ENCODE measurements around the gene CAMTA1.
A peak's percentile ranks its signal among the peaks of the same experiment; 100 is the strongest.

The CAMTA1 gene

DNA sequence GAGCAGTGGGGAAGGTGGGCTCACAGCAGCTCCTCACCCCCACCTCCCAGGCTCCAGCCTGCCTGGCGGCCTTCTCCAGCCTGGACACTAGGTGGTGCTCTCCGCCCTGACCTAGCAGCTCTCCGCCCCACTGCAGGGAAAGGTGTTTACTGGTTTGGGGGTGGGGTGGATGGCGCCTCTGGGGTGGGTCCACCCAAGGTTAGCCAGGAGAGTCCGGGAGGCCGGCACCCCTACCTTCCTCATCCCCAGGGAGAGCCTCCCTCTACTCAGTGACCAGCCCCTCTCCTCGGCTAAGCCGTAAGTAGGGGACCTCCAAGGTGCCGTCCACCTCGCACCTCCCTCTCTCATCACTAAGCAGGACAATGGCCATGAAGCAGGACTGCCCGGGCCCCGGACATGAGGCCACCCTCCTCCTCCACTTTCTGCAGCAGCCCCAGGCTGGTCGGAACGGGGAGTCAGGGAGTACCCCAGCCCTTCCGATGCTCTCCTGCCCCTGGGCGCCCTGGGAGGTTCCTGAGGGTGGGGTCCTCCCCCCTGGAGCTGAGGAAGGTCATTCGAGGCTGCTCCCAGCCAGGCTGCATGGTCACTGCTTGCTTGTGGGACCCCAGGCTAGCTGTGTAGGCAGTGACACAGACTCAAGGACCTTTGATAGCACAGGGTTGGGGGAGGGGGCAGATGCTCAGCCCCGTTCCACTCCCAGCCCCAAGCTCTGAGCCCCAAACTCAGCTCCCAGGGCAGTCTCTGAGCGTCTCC, 884.5 kb downstream of the CAMTA1 start:
- no peaks in the 10 kb centered on the region for H3K36me3 ChIP-seq (ENCODE audit: control insufficient read depth, low read depth, low read length)
- no peak overlapping the region for H3K27ac ChIP-seq (ENCODE audit: low read length)
- no peaks in the 10 kb centered on the region for H3K9me3 ChIP-seq (ENCODE audit: control insufficient read depth, low read depth, low read length)
- H3K27me3 ChIP-seq (ENCODE audit: control insufficient read depth, insufficient read depth, low read length): peaks cover 7% of the 10 kb centered on the region
- H3K4me1 ChIP-seq (ENCODE audit: control insufficient read depth, low read depth, low read length): peaks cover 10% of the 10 kb centered on the region
- peak overlapping the region; percentile 40 for H3K4me3 ChIP-seq (ENCODE audit: low read length)
- peak overlapping the region; percentile 39 for H3K9ac ChIP-seq (ENCODE audit: low read length)

DNA sequence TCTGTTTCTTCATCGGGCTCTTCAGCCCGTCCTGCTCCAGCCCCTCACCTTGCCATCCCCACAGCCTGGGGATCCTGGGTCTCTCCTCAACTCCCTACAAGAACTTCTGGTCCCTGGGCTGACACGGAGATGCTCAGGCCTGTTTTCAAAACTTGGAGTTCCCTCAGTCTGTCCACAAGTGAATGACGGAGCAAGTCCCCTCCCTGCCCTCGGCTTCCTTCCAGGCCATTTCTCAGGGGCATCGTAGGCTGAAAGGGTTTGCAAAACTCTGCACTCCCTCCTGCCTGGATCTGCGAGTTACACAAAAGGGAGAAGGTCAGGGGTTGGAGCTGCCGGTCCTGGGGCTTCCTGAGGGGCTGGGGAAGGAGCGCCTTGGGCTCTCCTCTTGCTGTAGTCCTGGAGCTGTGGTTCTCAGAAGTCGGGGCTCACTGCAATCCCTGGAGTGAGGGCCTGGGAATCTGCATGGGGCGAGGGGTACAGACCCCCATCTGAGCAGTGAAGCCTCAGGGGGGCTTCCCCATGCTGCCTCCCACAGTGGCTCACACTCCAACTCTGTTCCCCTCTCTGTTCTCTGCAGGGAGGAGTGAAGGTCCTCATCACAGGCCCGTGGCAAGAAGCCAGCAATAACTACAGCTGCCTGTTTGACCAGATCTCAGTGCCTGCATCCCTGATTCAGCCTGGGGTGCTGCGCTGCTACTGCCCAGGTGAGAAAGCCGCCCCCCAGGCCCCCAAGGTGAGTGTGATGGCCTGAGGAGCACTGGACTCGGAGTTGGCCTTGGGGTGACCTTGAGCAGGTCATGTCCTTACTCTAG, 885.3 kb downstream of the CAMTA1 start:
- Histone ChIP-seq H3K27me3 (ENCODE audit: control insufficient read depth, insufficient read depth, low read length) (peaks cover 7% of the 10 kb centered on the region), H3K9ac (ENCODE audit: low read length) (peak overlapping the region; percentile 39), H3K9me3 (ENCODE audit: control insufficient read depth, low read depth, low read length) (no peaks in the 10 kb centered on the region), H3K36me3 (ENCODE audit: control insufficient read depth, low read depth, low read length) (no peaks in the 10 kb centered on the region), H3K27ac (ENCODE audit: low read length) (no peak overlapping the region), H3K4me3 (ENCODE audit: low read length) (no peak overlapping the region), H3K4me1 (ENCODE audit: control insufficient read depth, low read depth, low read length) (peaks cover 10% of the 10 kb centered on the region)

DNA sequence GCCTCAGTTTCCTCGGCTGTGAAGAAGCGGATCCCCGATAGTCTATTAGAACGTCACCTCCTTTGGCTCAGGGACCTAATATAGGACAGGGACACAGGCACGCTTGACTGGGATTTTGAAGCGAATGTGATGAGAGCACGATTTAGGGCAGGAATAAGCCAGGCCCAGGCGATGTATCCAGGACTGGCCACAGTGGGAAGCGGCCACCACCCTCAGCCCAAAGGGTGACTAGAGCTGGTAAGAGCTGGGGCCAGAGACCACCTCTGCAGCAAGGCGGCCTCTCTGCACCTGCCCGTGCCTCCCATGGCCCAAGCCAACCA, 885.9 kb downstream of the CAMTA1 start:
- H3K36me3 ChIP-seq (ENCODE audit: control insufficient read depth, low read depth, low read length): no peaks in the 10 kb centered on the region
- H3K27ac ChIP-seq (ENCODE audit: low read length): no peak overlapping the region
- H3K9ac ChIP-seq (ENCODE audit: low read length): no peak overlapping the region
- H3K4me1 ChIP-seq (ENCODE audit: control insufficient read depth, low read depth, low read length): peaks cover 10% of the 10 kb centered on the region
- H3K27me3 ChIP-seq (ENCODE audit: control insufficient read depth, insufficient read depth, low read length): peaks cover 7% of the 10 kb centered on the region
- no peaks in the 10 kb centered on the region for H3K9me3 ChIP-seq (ENCODE audit: control insufficient read depth, low read depth, low read length)
- H3K4me3 ChIP-seq (ENCODE audit: low read length): no peak overlapping the region

DNA sequence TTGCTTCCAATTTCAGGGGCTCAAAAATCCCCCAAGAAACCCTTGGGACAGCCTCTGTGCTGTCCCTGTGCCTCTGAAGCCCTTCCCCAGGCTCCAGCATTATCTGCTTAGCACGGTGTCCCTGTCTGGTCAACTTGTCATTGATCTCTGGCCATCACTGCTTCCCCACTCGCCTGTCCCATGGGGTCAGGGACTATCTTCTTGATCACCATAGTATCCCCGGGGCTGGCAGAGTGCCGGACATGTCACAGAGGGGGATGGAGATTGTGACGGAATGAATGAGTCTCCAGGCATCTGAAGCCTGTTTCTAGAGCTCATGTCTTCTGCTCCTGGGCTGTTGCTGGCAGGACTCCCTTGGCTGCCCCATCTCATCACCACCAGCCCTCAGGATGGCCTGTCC, 886.4 kb downstream of the CAMTA1 start:
- peaks cover 7% of the 10 kb centered on the region for H3K27me3 ChIP-seq (ENCODE audit: control insufficient read depth, insufficient read depth, low read length)
- H3K4me3 ChIP-seq (ENCODE audit: low read length): no peak overlapping the region
- no peak overlapping the region for H3K27ac ChIP-seq (ENCODE audit: low read length)
- H3K9ac ChIP-seq (ENCODE audit: low read length): no peak overlapping the region
- no peaks in the 10 kb centered on the region for H3K36me3 ChIP-seq (ENCODE audit: control insufficient read depth, low read depth, low read length)
- peaks cover 10% of the 10 kb centered on the region for H3K4me1 ChIP-seq (ENCODE audit: control insufficient read depth, low read depth, low read length)
- no peaks in the 10 kb centered on the region for H3K9me3 ChIP-seq (ENCODE audit: control insufficient read depth, low read depth, low read length)

DNA sequence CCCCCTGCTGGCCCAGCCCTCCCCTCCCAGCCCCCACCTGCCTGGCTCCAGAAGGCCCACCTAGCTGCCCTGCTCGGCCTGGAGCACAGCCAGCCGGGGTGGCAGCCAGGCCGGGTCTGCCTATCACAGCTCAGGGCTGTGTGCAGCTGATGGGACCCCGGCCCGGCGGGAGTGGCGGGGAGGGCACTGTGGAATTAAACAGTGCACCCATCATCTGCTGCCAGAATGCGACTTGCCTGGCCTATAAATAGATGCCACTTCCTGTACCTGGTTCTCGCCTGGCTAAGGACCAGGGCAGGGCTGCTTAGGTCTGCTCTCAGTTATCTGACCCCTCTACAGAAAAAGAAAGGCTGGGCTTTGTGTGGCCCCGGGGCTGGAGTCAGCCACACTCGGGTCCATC, 887.6 kb downstream of the CAMTA1 start:
- peaks cover 7% of the 10 kb centered on the region for H3K27me3 ChIP-seq (ENCODE audit: control insufficient read depth, insufficient read depth, low read length)
- no peak overlapping the region for H3K27ac ChIP-seq (ENCODE audit: low read length)
- no peaks in the 10 kb centered on the region for H3K9me3 ChIP-seq (ENCODE audit: control insufficient read depth, low read depth, low read length)
- H3K36me3 ChIP-seq (ENCODE audit: control insufficient read depth, low read depth, low read length): no peaks in the 10 kb centered on the region
- peaks cover 10% of the 10 kb centered on the region for H3K4me1 ChIP-seq (ENCODE audit: control insufficient read depth, low read depth, low read length)
- H3K4me3 ChIP-seq (ENCODE audit: low read length): no peak overlapping the region
- no peak overlapping the region for H3K9ac ChIP-seq (ENCODE audit: low read length)

DNA sequence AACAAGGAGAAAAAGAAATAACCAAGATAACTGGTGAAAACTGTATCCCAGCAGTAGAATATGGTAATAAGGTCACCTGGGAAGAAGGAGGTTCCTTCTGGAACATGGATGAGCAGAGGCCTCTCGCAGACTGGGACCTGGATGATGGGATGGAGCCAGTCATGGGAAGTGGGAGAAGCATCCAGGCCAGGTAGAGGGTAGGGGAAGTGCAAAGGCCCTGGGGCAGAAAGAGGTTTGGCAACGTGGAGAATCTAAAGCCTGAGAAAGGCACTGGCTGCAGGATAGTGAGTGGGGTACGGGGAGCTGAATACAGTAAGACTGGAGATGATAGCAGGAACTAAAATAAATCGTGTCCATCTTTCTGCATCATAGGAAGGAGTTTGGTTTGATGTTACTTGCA, 889.7 kb downstream of the CAMTA1 start:
- Histone ChIP-seq H3K9ac (ENCODE audit: low read length) (no peak overlapping the region), H3K4me1 (ENCODE audit: control insufficient read depth, low read depth, low read length) (peaks cover 6% of the 10 kb centered on the region), H3K36me3 (ENCODE audit: control insufficient read depth, low read depth, low read length) (no peaks in the 10 kb centered on the region), H3K27ac (ENCODE audit: low read length) (no peak overlapping the region), H3K27me3 (ENCODE audit: control insufficient read depth, insufficient read depth, low read length) (peaks cover 21% of the 10 kb centered on the region), H3K9me3 (ENCODE audit: control insufficient read depth, low read depth, low read length) (no peaks in the 10 kb centered on the region), H3K4me3 (ENCODE audit: low read length) (no peak overlapping the region)

DNA sequence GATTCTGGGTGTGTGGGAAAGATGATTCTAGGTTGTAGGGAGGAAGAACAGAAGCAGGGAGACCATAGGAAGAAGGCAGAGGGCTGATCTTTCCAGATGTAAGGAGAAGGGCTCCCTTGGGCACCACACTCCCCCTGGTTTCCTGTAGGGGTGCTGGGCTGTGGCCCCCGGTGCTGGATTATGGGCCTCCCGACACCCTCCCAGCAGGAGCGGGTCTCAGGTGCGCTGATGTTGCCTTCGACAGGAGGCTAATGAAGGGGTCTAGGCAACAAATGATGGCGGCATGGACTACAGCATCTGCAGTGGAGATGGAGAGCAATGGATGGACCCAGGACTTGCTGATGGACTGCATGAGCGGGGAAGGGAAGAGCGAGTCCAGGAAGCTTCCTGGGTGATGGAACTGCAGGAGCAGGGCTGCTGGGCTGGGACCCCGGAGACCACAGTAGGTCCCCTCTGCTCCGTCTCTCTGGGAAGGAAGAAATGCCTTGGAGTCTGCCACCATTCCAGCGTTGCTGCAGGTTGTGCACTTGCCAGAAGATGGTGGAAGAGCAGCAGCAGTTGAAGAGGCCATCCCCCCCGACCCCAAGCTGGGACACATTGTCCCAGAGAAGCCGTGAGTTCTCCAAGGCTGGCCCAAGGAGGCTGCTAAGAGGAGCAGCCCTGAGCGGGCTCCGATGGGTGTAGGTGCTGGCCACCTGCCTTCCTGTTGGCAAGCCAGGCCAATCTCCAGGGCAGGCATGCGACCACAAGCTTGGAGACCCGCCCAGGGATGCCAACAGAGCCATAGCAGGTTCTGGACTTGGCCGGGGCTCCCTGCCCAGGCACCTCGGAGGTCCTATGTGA, 890.4 kb downstream of the CAMTA1 start:
- Histone ChIP-seq H3K27me3 (ENCODE audit: control insufficient read depth, insufficient read depth, low read length) (peaks cover 19% of the 10 kb centered on the region), H3K27ac (ENCODE audit: low read length) (no peak overlapping the region), H3K4me3 (ENCODE audit: low read length) (no peak overlapping the region), H3K4me1 (ENCODE audit: control insufficient read depth, low read depth, low read length) (no peaks in the 10 kb centered on the region), H3K9me3 (ENCODE audit: control insufficient read depth, low read depth, low read length) (no peaks in the 10 kb centered on the region), H3K9ac (ENCODE audit: low read length) (no peak overlapping the region), H3K36me3 (ENCODE audit: control insufficient read depth, low read depth, low read length) (no peaks in the 10 kb centered on the region)

DNA sequence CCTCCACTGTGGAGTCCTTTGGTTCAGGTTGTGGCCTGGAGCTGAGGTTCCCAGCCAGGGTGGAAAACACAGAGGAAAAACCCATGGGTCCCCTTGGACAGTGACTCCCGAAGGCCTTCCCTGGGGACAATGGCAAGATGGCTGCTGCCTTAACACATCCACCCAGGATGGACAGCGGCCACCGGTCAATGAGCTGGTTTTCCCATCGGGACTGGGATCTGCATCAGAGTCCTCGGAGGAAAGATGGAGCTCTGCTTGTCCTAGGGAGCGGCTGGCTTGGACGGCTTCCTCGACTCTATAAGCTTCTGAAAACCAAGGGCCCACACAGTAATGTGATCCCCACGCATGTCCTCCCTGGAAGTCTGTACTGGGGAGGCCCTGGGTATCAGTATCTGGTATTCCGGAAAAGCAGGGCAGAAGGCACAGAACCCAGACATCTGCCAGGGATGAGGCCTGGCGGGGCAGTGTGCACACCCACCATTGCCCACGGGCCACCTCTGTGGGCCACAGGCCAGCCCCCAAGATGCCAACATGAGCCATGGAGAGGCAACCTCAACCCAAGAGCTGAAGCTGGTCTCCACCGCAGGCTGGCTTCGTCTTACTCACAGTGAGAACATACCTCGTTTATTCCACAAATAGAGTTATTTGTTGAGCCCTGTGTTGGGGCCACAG, 891.2 kb downstream of the CAMTA1 start:
- Histone ChIP-seq H3K27ac (ENCODE audit: low read length) (no peak overlapping the region), H3K36me3 (ENCODE audit: control insufficient read depth, low read depth, low read length) (no peaks in the 10 kb centered on the region), H3K9ac (ENCODE audit: low read length) (no peak overlapping the region), H3K4me1 (ENCODE audit: control insufficient read depth, low read depth, low read length) (no peaks in the 10 kb centered on the region), H3K27me3 (ENCODE audit: control insufficient read depth, insufficient read depth, low read length) (peaks cover 26% of the 10 kb centered on the region), H3K4me3 (ENCODE audit: low read length) (no peak overlapping the region), H3K9me3 (ENCODE audit: control insufficient read depth, low read depth, low read length) (no peaks in the 10 kb centered on the region)

DNA sequence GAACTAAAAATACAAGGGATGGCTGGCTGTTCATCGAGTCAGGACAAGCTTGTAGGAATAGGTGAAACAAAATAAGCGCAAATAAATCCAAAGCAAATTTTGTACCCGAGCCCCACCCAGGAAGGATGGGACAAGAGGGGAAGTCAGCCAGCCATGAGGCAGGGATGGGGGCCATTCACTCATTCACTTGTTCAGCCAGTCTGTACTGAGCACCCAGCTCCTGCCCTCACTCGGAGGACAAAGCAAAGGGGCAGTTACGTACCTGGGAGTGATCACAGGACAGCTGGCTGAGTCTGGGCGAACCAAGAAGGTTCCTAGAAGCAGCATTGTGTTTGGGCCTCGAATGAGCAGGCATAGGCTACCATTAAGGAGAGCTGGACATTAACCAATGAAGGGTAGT, 891.9 kb downstream of the CAMTA1 start:
- Histone ChIP-seq H3K9ac (ENCODE audit: low read length) (no peak overlapping the region), H3K36me3 (ENCODE audit: control insufficient read depth, low read depth, low read length) (no peaks in the 10 kb centered on the region), H3K27ac (ENCODE audit: low read length) (no peak overlapping the region), H3K27me3 (ENCODE audit: control insufficient read depth, insufficient read depth, low read length) (peaks cover 26% of the 10 kb centered on the region), H3K4me3 (ENCODE audit: low read length) (no peak overlapping the region), H3K9me3 (ENCODE audit: control insufficient read depth, low read depth, low read length) (no peaks in the 10 kb centered on the region), H3K4me1 (ENCODE audit: control insufficient read depth, low read depth, low read length) (no peaks in the 10 kb centered on the region)

DNA sequence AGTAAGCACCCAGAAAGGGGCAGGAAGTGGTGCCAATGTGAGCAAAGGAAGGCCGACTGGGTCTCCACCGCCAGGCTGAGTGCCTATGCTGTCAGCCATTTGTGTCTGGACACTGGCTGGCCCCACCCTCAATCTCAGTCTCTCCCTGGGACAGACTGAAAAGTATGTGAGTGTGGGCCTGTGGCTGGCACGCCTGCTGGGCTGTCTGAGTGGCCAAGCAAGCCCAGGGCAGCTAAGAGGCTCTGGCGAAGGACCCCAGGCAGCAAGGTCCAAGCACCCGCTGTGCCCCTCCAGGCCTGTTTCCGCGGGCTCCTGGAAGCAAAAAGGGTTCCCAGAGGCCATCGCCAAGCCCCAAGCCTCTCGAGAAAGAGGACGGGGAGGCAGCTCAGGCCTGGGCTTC, 892.6 kb downstream of the CAMTA1 start:
- H3K4me1 ChIP-seq (ENCODE audit: control insufficient read depth, low read depth, low read length): no peaks in the 10 kb centered on the region
- H3K36me3 ChIP-seq (ENCODE audit: control insufficient read depth, low read depth, low read length): no peaks in the 10 kb centered on the region
- H3K9ac ChIP-seq (ENCODE audit: low read length): no peak overlapping the region
- no peak overlapping the region for H3K4me3 ChIP-seq (ENCODE audit: low read length)
- H3K27ac ChIP-seq (ENCODE audit: low read length): no peak overlapping the region
- peaks cover 26% of the 10 kb centered on the region for H3K27me3 ChIP-seq (ENCODE audit: control insufficient read depth, insufficient read depth, low read length)
- no peaks in the 10 kb centered on the region for H3K9me3 ChIP-seq (ENCODE audit: control insufficient read depth, low read depth, low read length)

DNA sequence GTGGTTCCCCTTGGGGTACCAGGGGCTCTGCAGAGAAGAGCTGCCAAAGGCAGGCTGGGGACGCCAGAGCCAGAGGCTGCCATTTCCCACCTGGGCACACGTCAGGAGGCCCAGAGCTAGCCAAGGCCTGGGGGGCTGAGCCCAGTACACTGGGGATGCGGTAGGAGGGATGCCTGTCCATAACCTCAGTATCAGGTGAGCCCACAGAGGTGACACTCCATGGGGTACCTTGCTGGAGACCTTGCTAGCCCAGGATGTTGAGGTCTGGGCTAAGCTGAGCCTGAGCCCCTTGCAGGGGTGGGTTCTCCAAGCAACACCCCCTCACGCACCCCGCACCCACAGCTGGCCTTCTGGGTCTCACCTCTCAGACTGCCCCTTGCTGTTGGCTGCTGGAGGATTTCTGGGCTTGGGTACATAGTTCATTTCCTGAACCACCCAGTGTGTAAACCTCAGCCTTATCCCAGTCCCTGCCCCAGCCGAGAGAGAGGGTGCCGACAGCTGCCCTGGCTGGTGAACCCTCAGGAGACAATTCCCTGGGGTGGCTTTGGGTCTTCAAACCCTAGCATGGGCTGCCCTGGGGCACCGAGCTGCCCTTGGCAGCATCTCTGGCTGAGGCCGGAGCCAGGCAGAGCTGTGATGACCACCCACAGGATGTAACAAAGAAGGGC, 893.4 kb downstream of the CAMTA1 start:
- Histone ChIP-seq H3K9ac (ENCODE audit: low read length) (no peak overlapping the region), H3K27me3 (ENCODE audit: control insufficient read depth, insufficient read depth, low read length) (peaks cover 26% of the 10 kb centered on the region), H3K9me3 (ENCODE audit: control insufficient read depth, low read depth, low read length) (no peaks in the 10 kb centered on the region), H3K4me3 (ENCODE audit: low read length) (no peak overlapping the region), H3K36me3 (ENCODE audit: control insufficient read depth, low read depth, low read length) (no peaks in the 10 kb centered on the region), H3K27ac (ENCODE audit: low read length) (no peak overlapping the region), H3K4me1 (ENCODE audit: control insufficient read depth, low read depth, low read length) (no peaks in the 10 kb centered on the region)
